NCI-H524 treated with DMSO at 0.1 percent for 48 hours (cell line): ENCODE results near the gene SLCO2A1.
A peak's percentile ranks its signal among the peaks of the same experiment; 100 is the strongest.

Source experiments
- DNase-seq: peaks from one replicate; lab custom pipeline; 2025; lab: John Stamatoyannopoulos, UW

The SLCO2A1 gene

GRCh38 chr3:133899311-133899710 lies 130.4 kb downstream of the SLCO2A1 start:
- DNase-seq: no peak

- no peak for DNase-seq
Measured at GRCh38 chr3:133897547-133897946, 132.2 kb downstream of the SLCO2A1 start.

DNA sequence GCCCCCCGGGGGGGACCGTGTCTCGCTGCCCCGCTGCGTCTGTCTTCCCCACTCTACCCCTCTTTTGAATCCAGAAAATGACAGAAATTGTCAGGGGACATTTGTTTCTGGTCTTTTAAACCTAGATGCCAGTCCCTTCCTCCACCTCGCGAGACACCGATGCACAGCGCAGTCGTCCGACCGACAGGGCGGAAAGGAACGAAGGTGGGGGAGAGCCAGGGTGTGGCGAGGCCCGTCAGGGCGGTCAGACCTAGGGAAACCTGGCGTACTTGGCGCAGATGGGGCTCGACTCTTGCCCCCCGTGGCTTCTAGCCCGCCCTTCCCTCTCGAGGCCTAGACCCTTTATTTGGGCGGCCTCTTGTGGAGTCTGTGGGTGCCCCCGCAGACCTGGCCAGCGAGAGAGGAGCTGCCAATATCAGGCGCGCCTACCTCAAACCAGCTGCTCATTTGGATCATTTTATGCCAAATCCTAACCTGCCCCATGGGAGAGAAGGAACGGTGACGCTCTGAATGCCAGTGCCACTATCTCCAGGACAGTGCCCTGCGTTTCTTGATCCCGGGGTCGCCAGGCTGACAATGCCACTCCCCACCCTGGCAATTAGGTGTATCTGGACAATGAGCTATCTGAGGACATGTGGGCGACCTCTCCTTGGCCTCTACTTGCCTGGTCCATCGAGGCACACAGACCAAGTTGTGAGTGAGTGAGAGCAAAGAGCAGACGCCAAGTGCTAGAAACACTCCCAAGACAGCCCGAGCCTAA lies 133.5 kb downstream of the SLCO2A1 start:
- no peak for DNase-seq

DNA sequence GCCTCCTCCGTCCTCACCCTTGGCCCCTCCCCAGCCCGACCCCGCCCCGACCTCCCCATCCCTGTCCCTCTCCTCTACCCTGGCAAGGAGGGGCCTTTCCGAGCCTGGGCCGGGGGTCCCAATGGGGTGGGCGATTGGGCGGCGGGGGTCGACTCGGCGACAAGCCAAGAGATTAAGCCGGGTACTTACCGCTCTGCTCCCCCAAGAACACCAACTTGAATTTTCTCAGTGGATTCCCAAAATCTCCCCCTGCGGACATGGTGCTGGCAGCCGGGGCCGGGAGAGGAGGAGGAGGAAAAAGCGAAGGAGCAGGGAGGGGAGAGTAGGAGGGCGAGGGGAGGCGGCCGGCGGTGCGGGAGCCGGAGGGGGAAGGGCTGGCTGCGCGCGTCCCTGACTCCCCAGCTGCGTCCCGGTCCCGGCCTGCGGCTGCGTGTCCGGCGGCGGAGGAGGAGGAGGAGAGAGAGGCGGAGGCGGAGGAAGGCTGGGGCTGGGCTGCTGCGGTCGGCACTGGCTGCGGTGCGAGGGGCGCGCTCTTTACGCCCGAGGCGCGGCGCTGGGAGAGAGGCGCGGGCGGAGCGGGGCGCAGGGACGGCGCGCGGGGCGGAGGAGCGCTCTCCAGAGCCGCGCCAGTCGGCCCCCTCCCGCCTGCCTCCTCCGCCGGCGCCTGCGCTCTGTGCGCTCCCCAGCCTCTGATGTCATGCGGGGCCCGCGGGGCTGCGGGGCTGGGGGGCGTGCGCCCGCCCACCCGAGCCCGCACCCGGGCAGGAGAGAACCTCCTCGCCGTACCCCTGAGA lies 134.3 kb downstream of the SLCO2A1 start, which contains the start of gene RAB6B:
Gene RAB6B (minus strand): TSS at position 675 of the 794 bp plus-strand sequence. CDS start 416 bp downstream, at position 259.
- DNase-seq: no peak

DNA sequence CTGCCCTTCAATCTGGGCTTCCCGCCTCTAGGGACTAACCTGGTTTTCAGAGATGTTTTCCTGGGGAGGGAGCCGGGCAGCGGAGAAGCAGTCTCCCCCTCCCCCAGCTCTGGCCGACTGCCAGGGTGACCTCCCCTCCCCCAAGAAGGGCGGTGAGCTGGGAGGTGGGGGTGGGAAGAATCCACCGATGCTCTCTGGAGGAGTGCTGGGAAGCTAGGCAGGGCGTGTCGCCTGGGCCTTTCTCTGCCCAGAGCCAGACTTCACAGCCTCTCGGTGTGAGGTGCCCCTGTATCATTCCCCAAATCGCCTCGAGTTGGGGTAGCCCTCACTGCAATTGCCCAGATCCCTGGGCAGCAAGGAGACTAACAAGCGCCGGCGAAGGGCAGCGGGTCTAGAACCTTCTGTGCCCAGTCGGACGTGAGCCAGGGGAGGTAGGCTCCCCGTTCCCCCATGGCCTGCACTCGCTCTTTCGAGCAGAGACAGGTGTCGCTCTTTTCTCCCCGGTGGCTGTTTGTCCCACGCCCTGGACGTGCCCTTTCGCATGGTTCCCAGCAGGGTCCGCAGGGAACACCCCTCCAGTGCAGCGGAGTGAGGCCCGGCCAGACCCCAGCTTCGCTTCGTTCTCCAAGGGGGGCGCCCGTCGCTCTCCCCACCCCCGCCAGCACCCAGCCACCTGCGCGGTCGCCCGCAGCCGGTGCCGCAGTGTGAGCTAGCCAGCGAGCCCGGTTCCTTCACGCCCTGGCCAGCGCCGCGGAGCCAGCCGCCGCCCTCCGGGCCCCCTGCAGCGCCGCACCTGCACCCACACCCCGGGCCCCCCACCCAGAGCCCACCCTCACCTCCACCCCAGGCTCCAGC lies 135.1 kb downstream of the SLCO2A1 start:
- DNase-seq: no peak

DNA sequence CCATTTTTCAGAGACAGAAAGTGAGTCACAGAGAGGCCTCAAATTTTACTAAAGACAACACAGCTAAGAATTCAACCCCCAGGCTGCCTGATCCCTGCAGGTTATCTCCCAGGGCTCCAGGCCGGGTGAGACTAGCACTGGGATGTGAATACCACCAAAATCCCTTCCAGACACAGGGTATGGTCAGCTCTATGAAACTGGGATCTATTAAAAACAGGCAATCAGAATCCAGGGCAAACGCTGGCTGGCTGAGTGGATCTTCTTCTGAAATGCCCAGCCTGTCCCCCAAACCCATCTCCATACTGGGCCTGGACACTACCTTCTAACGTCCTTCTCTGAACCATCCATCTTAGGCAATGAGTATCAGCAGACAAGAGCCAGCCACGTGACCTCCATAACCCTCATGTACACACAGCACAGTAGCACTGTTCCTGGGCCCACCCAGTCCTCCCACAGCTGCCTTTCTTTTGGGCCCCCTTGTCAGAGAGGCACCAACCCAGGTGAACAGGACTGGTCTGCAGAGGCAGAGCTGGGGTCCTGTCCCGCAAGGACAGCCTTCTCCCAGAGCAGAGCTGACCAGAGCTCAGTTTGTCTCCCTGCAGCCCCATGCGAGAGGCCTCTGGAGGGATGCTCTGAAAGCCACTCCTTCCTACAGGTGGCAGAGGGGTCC lies 135.9 kb downstream of the SLCO2A1 start:
- no peak for DNase-seq

- no peak for DNase-seq
Measured at GRCh38 chr3:133892541-133893231, 137.0 kb downstream of the SLCO2A1 start.

DNA sequence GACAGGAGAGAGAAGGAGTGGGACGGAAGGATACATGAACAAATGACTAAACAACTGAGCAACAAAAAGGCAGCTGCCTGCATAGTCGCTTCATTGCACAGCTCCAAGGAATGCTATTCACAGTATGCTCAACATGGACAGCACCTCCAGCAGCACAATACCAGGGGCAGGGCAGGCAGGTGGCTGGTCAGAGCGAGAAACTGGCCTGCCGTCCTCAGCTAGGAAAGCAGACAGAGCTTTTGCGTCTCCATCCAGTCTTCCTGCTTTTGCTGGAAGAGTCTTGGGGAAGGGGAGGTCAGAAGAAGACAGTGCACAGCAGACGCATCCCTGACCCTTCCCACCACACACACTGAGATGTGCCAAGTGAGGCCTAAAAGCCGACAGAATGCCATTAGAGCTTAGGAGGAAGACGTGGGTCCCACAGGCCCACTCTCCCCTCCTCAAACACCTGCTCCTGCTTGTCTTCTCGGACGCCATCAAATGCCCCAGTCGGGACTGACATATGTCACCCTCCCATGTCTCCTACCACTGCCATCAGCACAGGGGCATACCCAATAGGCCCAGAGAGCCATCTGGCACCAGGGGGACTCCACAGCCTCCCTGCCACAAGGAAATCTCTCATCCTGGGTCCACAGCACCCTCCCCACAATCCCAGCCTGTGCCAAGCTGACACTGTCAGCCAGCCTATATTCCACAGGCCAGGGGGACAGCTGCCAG lies 137.9 kb downstream of the SLCO2A1 start:
- DNase-seq: peak; percentile 97

- no peak for DNase-seq
Measured at GRCh38 chr3:133890972-133891644, 138.6 kb downstream of the SLCO2A1 start.

GRCh38 chr3:133890037-133890436 lies 139.7 kb downstream of the SLCO2A1 start:
- DNase-seq: no peak

- no peak for DNase-seq
Measured at GRCh38 chr3:133888726-133889340, 140.9 kb downstream of the SLCO2A1 start.

DNA sequence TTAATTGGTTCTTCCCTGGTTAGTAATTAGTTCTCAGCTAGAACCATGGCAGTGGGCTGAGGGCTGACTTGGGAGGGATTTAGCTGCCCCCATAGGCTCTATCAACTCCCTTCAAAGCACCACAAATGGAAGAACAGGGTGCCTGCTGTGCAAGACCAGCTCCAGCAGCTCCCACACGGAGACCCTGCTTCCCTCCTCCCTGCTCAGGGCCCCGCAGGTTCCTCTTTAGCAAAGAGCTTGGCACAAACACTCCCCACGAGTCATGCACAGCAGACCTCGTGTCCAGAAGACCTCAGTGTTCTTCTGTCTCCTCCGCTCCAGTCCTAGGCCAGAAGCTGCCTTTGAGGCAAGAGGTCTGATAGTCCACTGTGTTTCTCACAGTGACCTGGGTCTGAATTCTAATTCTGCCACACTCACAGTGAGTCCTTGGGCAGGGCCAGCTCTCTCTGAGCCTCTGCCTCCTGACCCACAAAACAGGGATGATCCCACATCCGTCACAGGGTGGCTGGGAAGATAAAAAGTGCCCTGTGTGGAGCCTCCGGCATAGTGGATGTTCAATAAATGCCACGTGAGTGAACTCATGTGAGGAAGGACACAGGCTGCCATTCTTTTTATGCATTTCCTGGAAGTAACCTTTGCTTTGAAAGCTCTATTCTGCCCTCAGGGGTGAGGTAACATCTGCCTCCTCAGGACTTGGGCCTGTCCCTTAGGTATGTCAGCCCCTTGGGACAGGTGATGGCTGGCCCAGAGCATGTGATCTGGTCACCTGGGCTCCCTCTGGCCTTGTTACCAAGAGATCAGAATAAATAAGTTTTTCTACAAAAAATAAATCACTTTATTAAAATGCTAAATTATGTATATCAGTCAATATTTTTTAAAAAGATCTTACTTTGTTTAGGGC lies 141.7 kb downstream of the SLCO2A1 start:
- DNase-seq: no peak

DNA sequence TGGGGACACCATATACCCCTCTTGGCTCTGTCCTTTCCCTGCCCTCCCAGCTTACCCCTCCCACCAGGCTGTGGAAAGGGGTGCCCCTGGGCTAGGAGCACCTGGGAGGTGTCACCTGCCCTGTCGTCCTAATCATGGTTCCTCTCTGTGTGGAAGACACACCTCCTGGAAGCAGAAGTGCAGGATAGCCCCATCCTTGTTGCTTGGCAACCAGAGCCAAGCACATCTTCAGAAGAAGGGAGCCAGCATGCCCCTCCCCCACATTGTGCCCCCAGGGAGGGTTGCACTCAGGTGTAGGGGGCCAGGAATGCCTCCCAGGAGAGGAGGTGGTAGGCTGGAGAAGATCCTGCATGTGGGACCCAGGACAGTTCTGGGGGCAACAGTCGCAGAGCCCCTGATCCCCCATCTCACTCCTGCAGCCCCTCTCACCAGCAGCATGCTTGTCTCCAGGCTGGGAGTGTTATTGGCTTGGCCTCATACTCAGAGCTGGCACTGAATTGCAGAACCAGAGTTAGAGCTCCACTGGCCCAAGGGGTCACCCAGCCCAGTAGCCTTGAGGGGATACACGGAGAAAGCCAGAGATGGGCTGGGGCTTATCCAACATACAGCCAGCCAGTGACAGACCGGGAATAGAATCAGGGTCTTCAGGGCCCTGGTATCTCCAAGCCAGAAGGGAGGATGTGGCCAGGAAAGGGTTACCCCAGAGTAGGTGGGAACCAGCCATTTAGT lies 142.5 kb downstream of the SLCO2A1 start:
- DNase-seq: no peak

DNA sequence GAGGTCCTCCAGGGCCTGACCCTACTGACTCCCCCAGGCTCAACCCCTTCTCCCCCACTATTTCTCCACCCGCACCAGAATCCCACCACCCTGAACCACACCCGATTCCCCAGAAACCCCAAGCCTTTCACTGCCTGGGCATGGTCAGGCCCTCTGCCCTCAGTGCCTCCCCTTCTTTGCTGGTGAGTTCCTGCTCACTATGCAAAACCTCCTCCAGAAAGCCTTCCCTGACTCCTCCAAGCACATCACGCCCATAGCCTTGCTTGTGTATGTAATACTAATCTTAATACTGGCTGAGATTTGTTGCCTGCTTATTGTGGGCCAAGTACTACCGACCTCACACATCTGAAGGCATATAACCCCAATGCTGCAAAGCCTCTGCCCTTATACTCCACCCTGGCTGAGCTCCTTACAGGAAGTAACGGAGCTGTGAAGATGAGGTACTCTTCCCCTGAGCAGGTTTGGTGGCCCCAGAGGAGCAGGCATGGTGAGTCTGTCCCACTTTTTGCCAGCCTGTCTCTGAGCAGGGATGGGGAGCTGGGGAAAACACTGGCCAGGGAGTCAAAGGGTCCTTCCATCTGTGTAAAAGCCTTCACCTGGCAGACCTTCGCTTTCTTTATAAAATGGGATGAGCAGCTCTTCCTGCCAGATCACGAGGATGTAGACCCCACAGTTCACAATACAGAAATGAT lies 143.5 kb downstream of the SLCO2A1 start:
- no peak for DNase-seq

- no peak for DNase-seq
Measured at GRCh38 chr3:133884887-133885711, 144.6 kb downstream of the SLCO2A1 start.
